Measurements from ENCODE around the gene SPTBN1.

SPTBN1 gene

GRCh38 chr2:54565551-54565950 lies 109.4 kb downstream of the SPTBN1 start:
- TF ChIP-seq GATA3 (IDR thresholded peaks at IDR 0.05; ENCODE audit: low read depth, low read length): no peak
- no peak for TF ChIP-seq GATA2 (IDR thresholded peaks at IDR 0.05; ENCODE audit: low read depth, low read length)

- no peak for TF ChIP-seq GATA3 (IDR thresholded peaks at IDR 0.05; ENCODE audit: low read depth, low read length)
- TF ChIP-seq GATA2 (IDR thresholded peaks at IDR 0.05; ENCODE audit: low read depth, low read length): no peak
These were observed 110.8 kb downstream of the SPTBN1 start for GRCh38 chr2:54566896-54567295.

GRCh38 chr2:54568876-54569321 lies 112.8 kb downstream of the SPTBN1 start:
- TF ChIP-seq GATA2 (IDR thresholded peaks at IDR 0.05; ENCODE audit: low read depth, low read length) (no peak), GATA3 (IDR thresholded peaks at IDR 0.05; ENCODE audit: low read depth, low read length) (no peak)

- TF ChIP-seq GATA3 (IDR thresholded peaks at IDR 0.05; ENCODE audit: low read depth, low read length): no peak
- no peak for TF ChIP-seq GATA2 (IDR thresholded peaks at IDR 0.05; ENCODE audit: low read depth, low read length)
These were observed 113.7 kb downstream of the SPTBN1 start for GRCh38 chr2:54569745-54570301.

- TF ChIP-seq GATA2 (IDR thresholded peaks at IDR 0.05; ENCODE audit: low read depth, low read length): no peak
- TF ChIP-seq GATA3 (IDR thresholded peaks at IDR 0.05; ENCODE audit: low read depth, low read length): no peak
These were observed 114.3 kb downstream of the SPTBN1 start for GRCh38 chr2:54570321-54570855.

GRCh38 chr2:54570925-54571694 lies 115.0 kb downstream of the SPTBN1 start:
- TF ChIP-seq GATA2 (IDR thresholded peaks at IDR 0.05; ENCODE audit: low read depth, low read length) (no peak), GATA3 (IDR thresholded peaks at IDR 0.05; ENCODE audit: low read depth, low read length) (no peak)

GRCh38 chr2:54572262-54572635 lies 116.1 kb downstream of the SPTBN1 start:
- TF ChIP-seq GATA3 (IDR thresholded peaks at IDR 0.05; ENCODE audit: low read depth, low read length): no peak
- no peak for TF ChIP-seq GATA2 (IDR thresholded peaks at IDR 0.05; ENCODE audit: low read depth, low read length)

- TF ChIP-seq GATA2 (IDR thresholded peaks at IDR 0.05; ENCODE audit: low read depth, low read length): no peak
- no peak for TF ChIP-seq GATA3 (IDR thresholded peaks at IDR 0.05; ENCODE audit: low read depth, low read length)
These were observed 116.8 kb downstream of the SPTBN1 start for GRCh38 chr2:54572636-54573536.

GRCh38 chr2:54573537-54573919 lies 117.4 kb downstream of the SPTBN1 start:
- no peak for TF ChIP-seq GATA3 (IDR thresholded peaks at IDR 0.05; ENCODE audit: low read depth, low read length)
- TF ChIP-seq GATA2 (IDR thresholded peaks at IDR 0.05; ENCODE audit: low read depth, low read length): no peak

GRCh38 chr2:54574107-54574859 lies 118.2 kb downstream of the SPTBN1 start:
- TF ChIP-seq GATA3 (IDR thresholded peaks at IDR 0.05; ENCODE audit: low read depth, low read length) (no peak), GATA2 (IDR thresholded peaks at IDR 0.05; ENCODE audit: low read depth, low read length) (peak; percentile 56; the same call in 1 of the 2 replicates)

- no peak for TF ChIP-seq GATA3 (IDR thresholded peaks at IDR 0.05; ENCODE audit: low read depth, low read length)
- TF ChIP-seq GATA2 (IDR thresholded peaks at IDR 0.05; ENCODE audit: low read depth, low read length): no peak
These were observed 118.7 kb downstream of the SPTBN1 start for GRCh38 chr2:54574860-54575247.

GRCh38 chr2:54575379-54575888 lies 119.3 kb downstream of the SPTBN1 start:
- TF ChIP-seq GATA2 (IDR thresholded peaks at IDR 0.05; ENCODE audit: low read depth, low read length): no peak
- TF ChIP-seq GATA3 (IDR thresholded peaks at IDR 0.05; ENCODE audit: low read depth, low read length): no peak

- TF ChIP-seq GATA3 (IDR thresholded peaks at IDR 0.05; ENCODE audit: low read depth, low read length) (no peak), GATA2 (IDR thresholded peaks at IDR 0.05; ENCODE audit: low read depth, low read length) (0 out of 2 replicates have a peak, but pooled peaks have one; percentile 12)
These were observed 120.9 kb downstream of the SPTBN1 start for GRCh38 chr2:54577035-54577434.

All from SH-SY5Y (cell line).